Measurements from ENCODE around the gene NCAPH2. TPM values are rescaled to one million over a fixed set of nuclear protein-coding genes. Genes with fewer than 3 reads are reported as not detected.

The NCAPH2 gene
- total and polyA plus RNA-seq, 2 experiments from 2014 or later, result 28.6 to 61.0 TPM

DNA sequence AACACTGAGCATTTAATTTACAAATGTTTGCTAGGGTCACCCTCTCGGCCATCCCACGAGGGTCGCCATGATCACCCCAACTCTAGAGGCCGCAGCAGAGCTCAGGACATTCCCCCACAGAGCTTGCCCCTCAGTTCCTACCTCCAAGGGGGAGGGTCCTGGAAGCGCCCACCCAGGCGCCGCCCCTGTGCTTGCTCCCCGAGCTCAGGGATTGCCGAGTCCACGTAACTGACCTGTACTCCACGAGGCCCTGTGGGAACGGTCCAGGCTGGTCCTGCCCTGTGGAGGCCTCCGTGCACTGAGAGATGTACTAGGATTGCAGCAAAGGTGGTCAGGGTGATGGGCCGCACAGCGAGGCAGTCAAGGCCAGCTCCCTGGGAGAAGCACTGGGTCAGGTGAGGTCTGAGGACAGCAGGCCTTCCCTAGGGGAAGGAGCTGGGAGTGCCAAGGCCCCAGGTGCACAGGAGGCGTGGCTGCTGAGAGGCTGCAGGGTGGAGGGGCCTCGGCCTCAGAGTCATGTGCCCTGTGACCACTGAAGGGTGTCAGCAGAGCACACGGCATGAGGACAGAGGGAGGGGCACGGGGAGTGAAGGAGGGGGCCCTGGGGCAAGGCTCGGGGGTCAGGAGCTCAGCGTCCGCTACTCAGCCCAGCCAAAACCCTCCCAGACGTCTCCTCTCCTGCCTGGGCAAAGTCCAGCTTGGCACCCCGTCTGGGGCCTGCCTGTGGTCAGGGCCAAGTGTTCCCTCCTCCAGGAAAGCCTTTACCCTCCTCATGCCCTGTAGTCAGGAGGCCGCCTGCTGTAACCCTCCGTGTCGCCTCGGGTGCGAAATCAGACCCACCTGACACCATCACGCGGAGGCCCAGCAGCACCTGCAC lies 23.8 kb upstream of the NCAPH2 start:
- WGBS, 2 experiments (ENCODE audit: low coverage in 1 of 2, low lambda C conversion rate in 2 of 2, missing lambda C conversion rate in 2 of 2), result 86 to 94% methylated on average over 23 to 31 of the region's 31 CpGs
- in situ Hi-C loops (cut with MboI), result no loop called here
- H2AFZ ChIP-seq, result no peak overlapping the region
- H3K36me3 ChIP-seq (ENCODE audit: low read depth), result no peaks in the 10 kb centered on the region
- no peaks in the 10 kb centered on the region for H3K27me3 ChIP-seq (replicated peaks; ENCODE audit: insufficient read depth)
- no peak overlapping the region for H3K9ac ChIP-seq
- no peak for DNase-seq
- TF ChIP-seq EZH2phosphoT487 (IDR thresholded peaks at IDR 0.05; ENCODE audit: insufficient read depth, low read depth) (no peak), EZH2 (IDR thresholded peaks at IDR 0.05; ENCODE audit: insufficient read depth, poor library complexity, severe bottlenecking) (no peak)
- no peak overlapping the region for H3K27ac ChIP-seq
- H3K9me2 ChIP-seq (ENCODE audit: insufficient read depth), result no peaks in the 10 kb centered on the region
- H3F3A ChIP-seq (ENCODE audit: insufficient read depth), result no peaks in the 10 kb centered on the region
- peaks cover 4% of the 10 kb centered on the region; the same call in 1 of the 2 replicates for H3K79me2 ChIP-seq (ENCODE audit: insufficient read depth)
- H3K4me3 ChIP-seq, result no peak overlapping the region
- H3K9me3 ChIP-seq (ENCODE audit: low read depth), result no peaks in the 10 kb centered on the region
- no peak overlapping the region for H3K4me2 ChIP-seq (ENCODE audit: unreplicated experiment)
- H4K20me1 ChIP-seq (ENCODE audit: insufficient read depth), result no peaks in the 10 kb centered on the region
- 0 out of 2 replicates have a peak, but pooled peaks cover 3% of the 10 kb centered on the region for H3K4me1 ChIP-seq (ENCODE audit: insufficient read depth)

DNA sequence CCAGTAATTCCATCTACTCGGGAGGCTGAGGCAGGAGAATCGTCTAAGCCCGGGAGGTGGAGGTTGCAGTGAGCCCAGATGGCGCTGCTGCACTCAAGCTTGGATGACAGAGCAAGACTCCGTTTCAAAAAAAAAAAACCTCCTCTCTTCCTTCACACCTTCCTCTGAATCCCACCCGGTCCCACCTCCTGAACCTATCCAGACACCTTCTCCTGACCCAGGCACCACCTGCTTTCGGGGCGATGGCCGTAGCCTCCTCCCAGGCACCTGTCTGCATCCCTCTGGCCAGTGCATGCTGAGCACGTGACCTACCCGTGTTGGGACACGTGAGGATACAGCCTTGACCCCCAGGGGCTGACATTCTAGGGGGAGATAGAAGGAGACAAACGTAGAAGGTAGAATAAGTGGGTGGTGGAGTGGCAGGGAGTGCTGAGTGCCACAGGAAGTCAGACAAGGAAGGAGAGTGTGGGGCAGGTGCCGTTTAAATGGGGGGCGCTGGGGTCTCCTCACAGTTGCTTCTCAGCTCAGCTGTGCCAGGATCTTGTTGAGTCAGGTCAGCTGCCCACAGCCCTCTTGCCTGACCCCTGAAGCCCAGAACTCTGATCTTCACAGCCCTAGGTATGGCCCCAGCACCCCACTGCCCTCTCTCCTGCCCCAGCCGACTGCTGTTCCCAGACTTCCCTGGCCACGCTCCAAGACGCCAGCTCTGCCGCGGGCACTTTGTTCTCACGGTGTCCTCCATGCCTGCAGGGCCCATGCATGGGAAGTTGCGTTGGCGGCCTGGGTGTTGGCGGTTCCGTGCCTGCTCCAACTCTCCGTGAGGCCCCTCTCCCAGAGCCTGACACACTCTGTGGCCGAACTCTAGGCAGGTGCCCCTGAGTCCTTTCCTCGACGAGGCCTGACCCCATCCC lies 22.5 kb upstream of the NCAPH2 start:
- no peak for TF ChIP-seq EZH2 (IDR thresholded peaks at IDR 0.05; ENCODE audit: insufficient read depth, poor library complexity, severe bottlenecking)
- TF ChIP-seq EZH2phosphoT487 (IDR thresholded peaks at IDR 0.05; ENCODE audit: insufficient read depth, low read depth), result no peak
- H3K4me1 ChIP-seq (ENCODE audit: insufficient read depth), result 0 out of 2 replicates have a peak, but pooled peaks cover 3% of the 10 kb centered on the region
- no peak overlapping the region for H2AFZ ChIP-seq
- peak; percentile 43 for DNase-seq
- no peaks in the 10 kb centered on the region for H3K9me3 ChIP-seq (ENCODE audit: low read depth)
- no peak overlapping the region for H3K9ac ChIP-seq
- in situ Hi-C loops (cut with MboI), result no loop called here
- H3K4me2 ChIP-seq (ENCODE audit: unreplicated experiment), result no peak overlapping the region
- no peak overlapping the region for H3K27ac ChIP-seq
- peaks cover 4% of the 10 kb centered on the region; the same call in 1 of the 2 replicates for H3K79me2 ChIP-seq (ENCODE audit: insufficient read depth)
- no peaks in the 10 kb centered on the region for H3K27me3 ChIP-seq (replicated peaks; ENCODE audit: insufficient read depth)
- H3K4me3 ChIP-seq, result no peak overlapping the region
- WGBS, 2 experiments (ENCODE audit: low coverage in 1 of 2, low lambda C conversion rate in 2 of 2, missing lambda C conversion rate in 2 of 2), result 59 to 65% methylated on average over 28 to 29 of the region's 29 CpGs
- H4K20me1 ChIP-seq (ENCODE audit: insufficient read depth), result no peaks in the 10 kb centered on the region
- H3F3A ChIP-seq (ENCODE audit: insufficient read depth), result no peaks in the 10 kb centered on the region
- H3K9me2 ChIP-seq (ENCODE audit: insufficient read depth), result no peaks in the 10 kb centered on the region
- no peaks in the 10 kb centered on the region for H3K36me3 ChIP-seq (ENCODE audit: low read depth)

DNA sequence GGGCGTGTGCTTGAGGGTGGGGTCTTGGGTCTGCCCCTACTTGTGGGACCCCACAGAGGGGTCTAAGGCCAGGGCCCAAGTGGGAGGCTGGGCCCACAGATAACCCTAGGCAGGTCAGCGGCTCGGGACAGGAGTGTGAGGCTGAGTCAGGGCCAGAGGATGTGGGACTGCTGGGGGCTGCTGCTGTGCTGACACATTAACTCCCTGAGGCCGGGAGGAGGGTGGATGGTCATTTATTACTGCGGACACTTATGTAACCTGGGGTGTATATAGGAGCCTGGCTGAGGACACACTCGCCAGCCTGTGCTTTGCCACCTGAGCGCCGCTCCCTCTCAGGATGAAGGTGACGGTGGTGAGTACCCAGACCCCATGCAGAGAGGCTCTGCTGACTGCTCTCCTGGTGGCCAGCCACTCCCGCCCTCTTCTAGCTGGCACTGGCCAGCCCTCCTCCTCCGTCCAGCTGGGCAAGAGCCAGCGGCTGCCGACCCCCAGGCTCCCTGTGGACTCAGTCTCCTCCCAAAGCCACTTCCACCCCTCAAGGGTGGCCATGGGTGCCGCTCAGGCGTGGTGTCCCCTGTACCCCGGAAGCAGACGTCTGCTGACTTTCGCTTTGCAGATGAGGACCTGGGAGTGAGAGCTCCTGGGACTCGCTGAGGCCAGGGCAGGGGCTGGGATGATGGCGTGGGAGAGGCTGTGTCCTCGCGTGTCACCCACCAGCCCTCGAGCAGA lies 21.3 kb upstream of the NCAPH2 start, which contains the start of gene MIOX:
Gene MIOX (plus strand): TSS at position 299 of the 729 bp plus-strand sequence. CDS start 39 bp downstream, at position 338.
- Histone ChIP-seq H3K4me3 (no peak within 1 kb of the TSS), H3K27ac (no peak within 1 kb of the TSS), H3K4me1 (ENCODE audit: insufficient read depth) (0 out of 2 replicates have a peak, but pooled peaks cover 3% of the 10 kb centered on the region), H3K9me2 (ENCODE audit: insufficient read depth) (no peaks in the 10 kb centered on the region), H3K27me3 (replicated peaks; ENCODE audit: insufficient read depth) (no peaks in the 10 kb centered on the region), H3K79me2 (ENCODE audit: insufficient read depth) (peaks cover 4% of the 10 kb centered on the region; the same call in 1 of the 2 replicates), H3K9me3 (ENCODE audit: low read depth) (no peaks in the 10 kb centered on the region), H3K36me3 (ENCODE audit: low read depth) (no peaks in the 10 kb centered on the region), H2AFZ (no peak within 1 kb of the TSS), H4K20me1 (ENCODE audit: insufficient read depth) (no peaks in the 10 kb centered on the region), H3K9ac (no peak within 1 kb of the TSS), H3K4me2 (ENCODE audit: unreplicated experiment) (no peak within 1 kb of the TSS), H3F3A (ENCODE audit: insufficient read depth) (no peaks in the 10 kb centered on the region)
- 52 to 61% methylated on average over 23 of the region's 23 CpGs for WGBS, 2 experiments (ENCODE audit: low coverage in 1 of 2, low lambda C conversion rate in 2 of 2, missing lambda C conversion rate in 2 of 2)
- TF ChIP-seq EZH2 (IDR thresholded peaks at IDR 0.05; ENCODE audit: insufficient read depth, poor library complexity, severe bottlenecking), result no peak
- TF ChIP-seq EZH2phosphoT487 (IDR thresholded peaks at IDR 0.05; ENCODE audit: insufficient read depth, low read depth), result no peak
- DNase-seq, result peak; percentile 40
- in situ Hi-C loops (cut with MboI), result no loop called here

All from GM23248 (cell line).